Loucy (cell line): Measurements from ENCODE around the gene MAPKBP1.

Source experiments
- EZH2phosphoT487 ChIP-seq: fragments of 200-600 bp; IDR thresholded peaks from 2 replicates; pipeline ENCODE4 v1.6.1; 2018; ENCODE audit warnings: antibody characterized with exemption, mild to moderate bottlenecking, moderate library complexity, borderline replicate concordance
- TF ChIP-seq, protein P1 (sequence below): fragments of 200-600 bp; sonication (generic); conservative IDR thresholded peaks from 2 replicates; pipeline ENCODE4 v1.5.1; 2014; ENCODE audit warnings: mild to moderate bottlenecking, antibody characterized with exemption, low read length

DNA sequence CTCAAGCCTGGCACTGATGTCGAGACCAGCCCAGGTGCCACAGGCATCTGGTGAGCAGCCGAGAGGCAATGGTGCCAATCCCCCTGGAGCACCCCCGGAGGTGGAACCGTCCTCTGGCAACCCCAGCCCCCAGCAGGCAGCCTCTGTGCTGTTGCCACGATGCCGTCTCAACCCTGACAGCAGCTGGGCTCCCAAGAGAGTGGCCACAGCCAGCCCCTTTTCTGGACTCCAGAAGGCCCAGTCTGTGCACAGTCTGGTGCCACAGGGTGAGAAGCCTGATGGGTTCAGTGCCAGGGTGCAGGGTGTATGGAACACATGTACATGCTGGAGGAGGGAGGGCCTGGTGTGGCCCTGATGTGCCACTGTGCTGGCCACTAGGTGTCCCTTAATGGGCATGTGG is 48.7 kb downstream of the MAPKBP1 start:
- TF ChIP-seq, protein P1, sequence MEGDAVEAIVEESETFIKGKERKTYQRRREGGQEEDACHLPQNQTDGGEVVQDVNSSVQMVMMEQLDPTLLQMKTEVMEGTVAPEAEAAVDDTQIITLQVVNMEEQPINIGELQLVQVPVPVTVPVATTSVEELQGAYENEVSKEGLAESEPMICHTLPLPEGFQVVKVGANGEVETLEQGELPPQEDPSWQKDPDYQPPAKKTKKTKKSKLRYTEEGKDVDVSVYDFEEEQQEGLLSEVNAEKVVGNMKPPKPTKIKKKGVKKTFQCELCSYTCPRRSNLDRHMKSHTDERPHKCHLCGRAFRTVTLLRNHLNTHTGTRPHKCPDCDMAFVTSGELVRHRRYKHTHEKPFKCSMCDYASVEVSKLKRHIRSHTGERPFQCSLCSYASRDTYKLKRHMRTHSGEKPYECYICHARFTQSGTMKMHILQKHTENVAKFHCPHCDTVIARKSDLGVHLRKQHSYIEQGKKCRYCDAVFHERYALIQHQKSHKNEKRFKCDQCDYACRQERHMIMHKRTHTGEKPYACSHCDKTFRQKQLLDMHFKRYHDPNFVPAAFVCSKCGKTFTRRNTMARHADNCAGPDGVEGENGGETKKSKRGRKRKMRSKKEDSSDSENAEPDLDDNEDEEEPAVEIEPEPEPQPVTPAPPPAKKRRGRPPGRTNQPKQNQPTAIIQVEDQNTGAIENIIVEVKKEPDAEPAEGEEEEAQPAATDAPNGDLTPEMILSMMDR, result no peak
- TF ChIP-seq EZH2phosphoT487, result no peak
